H1 (cell line): ENCODE results near the gene RPIA. TPM values are rescaled to one million over a fixed set of nuclear protein-coding genes. Genes with fewer than 3 reads are reported as not detected.

Source experiments
- BCL11A ChIP-seq, 2 experiments: IDR thresholded peaks; one replicate each; pipeline ENCODE4 v1.6.1; 2011; ENCODE audit warnings: low read depth in 2 of 2, low read length in 2 of 2, mild to moderate bottlenecking in 2 of 2
- BRCA1 ChIP-seq: IDR thresholded peaks from 2 replicates; pipeline ENCODE4 v1.6.1; 2012; ENCODE audit warnings: low read depth, low read length, improper control_type of control experiment
- MAFK ChIP-seq: IDR thresholded peaks from 2 replicates; pipeline ENCODE4 v1.6.1; 2012; ENCODE audit warnings: low read depth, mild to moderate bottlenecking, improper control_type of control experiment, low read length
- RBBP5 ChIP-seq: IDR thresholded peaks from 2 replicates; pipeline ENCODE4 v1.7.1; 2012; ENCODE audit warnings: low read depth, mild to moderate bottlenecking, inconsistent platforms, low read length, moderate library complexity, borderline replicate concordance
- RNF2 ChIP-seq: fragments of 200-900, 300-1000 bp; sonication (generic); IDR thresholded peaks from 2 replicates; pipeline ENCODE4 v1.7.1; 2016; ENCODE audit warnings: borderline replicate concordance, low read depth, mild to moderate bottlenecking, antibody characterized with exemption, low read length; ENCODE audit not compliant: poor library complexity, severe bottlenecking; ENCODE audit errors: missing control alignments
- TBP ChIP-seq: IDR thresholded peaks from 2 replicates; pipeline ENCODE4 v1.6.1; 2011; ENCODE audit warnings: low read depth, low read length, improper control_type of control experiment
- ZNF274 ChIP-seq: IDR thresholded peaks from 2 replicates; pipeline ENCODE4 v1.7.0; 2012; ENCODE audit warnings: low read length, borderline replicate concordance; ENCODE audit errors: extremely low read depth
- polyA plus RNA-seq, 7 experiments: library from polyadenylated mRNA; depleted of rRNA in 3 of 7; stranded (reverse) in 5 of 7; unstranded in 2 of 7; fragments of >200 nt in 5 of 7; fragments of 200-250 nt in 2 of 7; gene quantifications; 1 replicate in 5 of 7; 2 replicates in 1 of 7; 4 replicates in 1 of 7; pipeline versions ENCODE4 v1.2.1 to v1.2.3, GENCODE V29; 2011 to 2013; ENCODE audit warnings: missing spikeins in 2 of 7, mixed read lengths in 2 of 7
- total RNA-seq: library from RNA; stranded (reverse); fragmentation: NEBNext Ultra II Directional; extraction: Animal tissue kit (Norgen Biotek cat#: 25700); gene quantifications from 2 replicates; pipeline ENCODE4 v1.2.1, GENCODE V29; 2021

RPIA gene
- total and polyA plus RNA-seq, 2 of the 8 experiments (the other 6 are each of a cell fraction or from before 2014, with no cell fraction given) = 13.1 to 24.0 TPM

GRCh38 chr2:88658881-88659537, 32.5 kb upstream of the RPIA start (continued):
- TF ChIP-seq ZNF274 = no peak
- no peak for TF ChIP-seq RBBP5
- TF ChIP-seq BRCA1 = no peak
- TF ChIP-seq BCL11A (IDR thresholded peaks at IDR 0.05; ENCODE audit: low read depth in 2 of 2, low read length in 2 of 2) = no peak
- no peak for TF ChIP-seq RNF2
- TF ChIP-seq MAFK = no peak
- 0 out of 2 replicates have a peak, but pooled peaks have one; percentile 17 for TF ChIP-seq TBP
